Measurements from ENCODE around the gene NOTUM. TPM values are rescaled to one million over a fixed set of nuclear protein-coding genes. Genes with fewer than 3 reads are reported as not detected.

NOTUM gene
- total RNA-seq, 1 donor from 2014 or later = 1.7 TPM

- Histone ChIP-seq H2AFZ (ENCODE audit: low read depth, low read length) (no peak overlapping the region), H3K4me2 (ENCODE audit: low read length) (no peak overlapping the region), H3K27ac (ENCODE audit: low read depth, low read length) (no peak overlapping the region), H3K27me3 (ENCODE audit: insufficient read depth, low read length) (peaks cover 8% of the 10 kb centered on the region), H3K9me3 (ENCODE audit: insufficient read depth, low read depth, low read length) (no peaks in the 10 kb centered on the region), H3K9ac (ENCODE audit: low read length) (no peak overlapping the region), H3K4me1 (ENCODE audit: insufficient read depth, low read length) (peaks cover 6% of the 10 kb centered on the region), H3K79me2 (ENCODE audit: insufficient read depth, low read length) (peaks cover 20% of the 10 kb centered on the region), H3K36me3 (ENCODE audit: insufficient read depth, low read length) (no peaks in the 10 kb centered on the region), H3K4me3 (ENCODE audit: insufficient read depth, low read depth, low read length) (no peak overlapping the region), H4K20me1 (ENCODE audit: insufficient read depth, low read length) (peaks cover 8% of the 10 kb centered on the region)
- Mint-ChIP-seq H3K4me3 (ENCODE audit: unreplicated experiment) (no peak overlapping the region), H3K9me3 (ENCODE audit: unreplicated experiment) (no peaks in the 10 kb centered on the region), H3K4me1 (ENCODE audit: low read depth, unreplicated experiment) (peaks cover 5% of the 10 kb centered on the region), H3K27ac (ENCODE audit: unreplicated experiment) (no peak overlapping the region), H3K36me3 (ENCODE audit: low read depth, unreplicated experiment) (peaks cover 4% of the 10 kb centered on the region), H3K27me3 (ENCODE audit: low read depth, unreplicated experiment) (peaks cover 12% of the 10 kb centered on the region)
- TF ChIP-seq CTCF (IDR thresholded peaks at IDR 0.05; ENCODE audit: insufficient read depth, low read depth, low read length) (no peak), EZH2 (IDR thresholded peaks at IDR 0.05; ENCODE audit: insufficient read depth, low read length) (no peak)
- no peak for FAIRE-seq
- no peak for DNase-seq (ENCODE audit: low read depth)
These were observed 21.8 kb downstream of the NOTUM start for GRCh38 chr17:81939218-81939617.

GRCh38 chr17:81935709-81936084 is 25.3 kb downstream of the NOTUM start:
- no peak overlapping the region for H3K27ac ChIP-seq (ENCODE audit: low read depth, low read length)
- Mint-ChIP-seq H3K4me3 (ENCODE audit: unreplicated experiment) (peak overlapping the region; percentile 93), H3K4me1 (ENCODE audit: low read depth, unreplicated experiment) (peaks cover 5% of the 10 kb centered on the region), H3K9me3 (ENCODE audit: unreplicated experiment) (no peaks in the 10 kb centered on the region), H3K27me3 (ENCODE audit: low read depth, unreplicated experiment) (peaks cover 9% of the 10 kb centered on the region), H3K36me3 (ENCODE audit: low read depth, unreplicated experiment) (peaks cover 10% of the 10 kb centered on the region), H3K27ac (ENCODE audit: unreplicated experiment) (peak overlapping the region; percentile 66)
- peak overlapping the region; percentile 26 for H3K4me3 ChIP-seq (ENCODE audit: insufficient read depth, low read depth, low read length)
- H3K79me2 ChIP-seq (ENCODE audit: insufficient read depth, low read length) = peaks cover 20% of the 10 kb centered on the region
- H4K20me1 ChIP-seq (ENCODE audit: insufficient read depth, low read length) = peaks cover 24% of the 10 kb centered on the region
- TF ChIP-seq CTCF (IDR thresholded peaks at IDR 0.05; ENCODE audit: insufficient read depth, low read depth, low read length) (no peak), EZH2 (IDR thresholded peaks at IDR 0.05; ENCODE audit: insufficient read depth, low read length) (no peak)
- H3K9me3 ChIP-seq (ENCODE audit: insufficient read depth, low read depth, low read length) = no peaks in the 10 kb centered on the region
- DNase-seq (ENCODE audit: low read depth) = no peak
- peak overlapping the region; percentile 31 for H3K9ac ChIP-seq (ENCODE audit: low read length)
- no peaks in the 10 kb centered on the region for H3K36me3 ChIP-seq (ENCODE audit: insufficient read depth, low read length)
- H3K4me2 ChIP-seq (ENCODE audit: low read length) = peak overlapping the region; percentile 98
- peaks cover 6% of the 10 kb centered on the region for H3K4me1 ChIP-seq (ENCODE audit: insufficient read depth, low read length)
- FAIRE-seq = no peak
- peaks cover 1% of the 10 kb centered on the region for H3K27me3 ChIP-seq (ENCODE audit: insufficient read depth, low read length)
- no peak overlapping the region for H2AFZ ChIP-seq (ENCODE audit: low read depth, low read length)

DNA sequence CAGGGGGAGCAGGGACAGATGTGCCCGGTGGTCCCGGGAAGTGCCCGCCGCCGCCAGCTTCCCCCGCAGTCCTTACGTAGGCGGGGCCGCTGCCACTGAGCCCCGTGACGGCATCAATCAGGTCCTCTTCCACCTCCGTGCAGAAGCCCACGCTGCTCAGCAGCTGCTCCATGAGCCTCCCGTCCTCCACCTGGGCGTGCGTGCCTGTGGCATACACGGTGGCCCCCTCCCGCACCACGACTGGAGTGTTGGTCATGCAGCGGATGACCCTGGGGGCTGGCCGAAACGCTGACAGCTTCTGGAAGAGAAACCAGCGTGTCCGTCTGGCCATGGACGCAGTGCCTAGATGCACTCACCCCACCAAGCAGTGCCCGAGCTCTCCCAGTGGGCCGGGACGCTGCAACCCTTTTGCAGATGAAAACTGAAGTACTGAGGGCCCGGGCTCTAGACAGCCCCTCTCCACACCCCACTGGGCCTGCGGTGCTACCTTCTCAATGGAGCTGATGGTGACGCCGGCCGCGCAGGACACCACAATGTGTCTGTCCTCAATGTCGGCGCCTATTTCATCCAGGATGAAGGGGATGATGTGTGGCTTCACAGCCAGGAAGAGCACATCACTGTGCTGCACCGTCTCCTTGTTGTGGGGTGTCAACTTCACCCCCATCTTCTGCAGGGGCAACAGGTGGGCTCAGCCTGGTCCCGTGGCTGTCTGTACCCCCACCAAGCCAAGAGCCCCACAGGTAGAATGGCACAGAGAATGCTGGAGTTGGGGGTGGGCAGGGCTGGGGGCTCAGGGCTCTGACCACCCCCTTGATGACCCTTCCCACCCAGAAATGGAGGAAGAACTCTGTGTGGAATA is 25.9 kb downstream of the NOTUM start:
- Histone ChIP-seq H3K9ac (ENCODE audit: low read length) (peak overlapping the region; percentile 31), H3K4me2 (ENCODE audit: low read length) (peak overlapping the region; percentile 98), H3K36me3 (ENCODE audit: insufficient read depth, low read length) (no peaks in the 10 kb centered on the region), H2AFZ (ENCODE audit: low read depth, low read length) (no peak overlapping the region), H4K20me1 (ENCODE audit: insufficient read depth, low read length) (peaks cover 24% of the 10 kb centered on the region), H3K9me3 (ENCODE audit: insufficient read depth, low read depth, low read length) (no peaks in the 10 kb centered on the region), H3K4me1 (ENCODE audit: insufficient read depth, low read length) (peaks cover 6% of the 10 kb centered on the region), H3K4me3 (ENCODE audit: insufficient read depth, low read depth, low read length) (peak overlapping the region; percentile 26), H3K27me3 (ENCODE audit: insufficient read depth, low read length) (no peaks in the 10 kb centered on the region), H3K27ac (ENCODE audit: low read depth, low read length) (no peak overlapping the region), H3K79me2 (ENCODE audit: insufficient read depth, low read length) (peaks cover 20% of the 10 kb centered on the region)
- Mint-ChIP-seq H3K27ac (ENCODE audit: unreplicated experiment) (peak overlapping the region; percentile 66), H3K27me3 (ENCODE audit: low read depth, unreplicated experiment) (peaks cover 3% of the 10 kb centered on the region), H3K36me3 (ENCODE audit: low read depth, unreplicated experiment) (peaks cover 10% of the 10 kb centered on the region), H3K4me1 (ENCODE audit: low read depth, unreplicated experiment) (peaks cover 5% of the 10 kb centered on the region), H3K4me3 (ENCODE audit: unreplicated experiment) (peak overlapping the region; percentile 93), H3K9me3 (ENCODE audit: unreplicated experiment) (no peaks in the 10 kb centered on the region)
- TF ChIP-seq EZH2 (IDR thresholded peaks at IDR 0.05; ENCODE audit: insufficient read depth, low read length) (no peak), CTCF (IDR thresholded peaks at IDR 0.05; ENCODE audit: insufficient read depth, low read depth, low read length) (no peak)
- no peak for DNase-seq (ENCODE audit: low read depth)
- FAIRE-seq = no peak
